Hepatocyte (in vitro differentiated cells): Measurements from ENCODE around the gene CSNK1G1. TPM values are rescaled to one million over a fixed set of nuclear protein-coding genes. Genes with fewer than 3 reads are reported as not detected.

ENCODE experiments used
- DNase-seq: peaks from one replicate; pipeline ENCODE4 v3.0.0-alpha.2; 2016; ENCODE audit warnings: low spot score
- H2AFZ ChIP-seq: fragments of 200-600 bp; sonication (generic); 2 replicates; pipeline ENCODE4 v1.6.0; 2016; ENCODE audit warnings: antibody characterized with exemption, mild to moderate bottlenecking
- H3K27ac ChIP-seq: fragments of 200-600 bp; sonication (generic); 2 replicates; pipeline ENCODE4 v1.5.1; 2016; ENCODE audit warnings: mild to moderate bottlenecking
- H3K27me3 ChIP-seq: fragments of 200-600 bp; sonication (generic); 2 replicates; pipeline ENCODE4 v1.6.1; 2016
- H3K36me3 ChIP-seq: fragments of 200-600 bp; sonication (generic); replicated peaks from 2 replicates; pipeline ENCODE4 v1.5.1; 2016; ENCODE audit warnings: low read depth; ENCODE audit not compliant: insufficient read depth
- H3K4me1 ChIP-seq: fragments of 200-600 bp; sonication (generic); 2 replicates; pipeline ENCODE4 v1.5.1; 2016; ENCODE audit warnings: mild to moderate bottlenecking, moderate library complexity; ENCODE audit not compliant: insufficient read depth
- H3K4me2 ChIP-seq: fragments of 200-600 bp; sonication (generic); 2 replicates; pipeline ENCODE4 v1.6.0; 2016
- H3K4me3 ChIP-seq: fragments of 200-600 bp; sonication (generic); 2 replicates; pipeline ENCODE4 v1.5.1; 2016; ENCODE audit warnings: mild to moderate bottlenecking
- H3K79me2 ChIP-seq: fragments of 200-600 bp; sonication (generic); 2 replicates; pipeline ENCODE4 v1.6.0; 2017; ENCODE audit warnings: mild to moderate bottlenecking
- H3K9me2 ChIP-seq: fragments of 200-600 bp; sonication (generic); replicated peaks from 2 replicates; pipeline ENCODE4 v1.6.0; 2017; ENCODE audit warnings: mild to moderate bottlenecking; ENCODE audit not compliant: insufficient read depth
- H3K9me3 ChIP-seq: fragments of 200-600 bp; sonication (generic); 2 replicates; pipeline ENCODE4 v1.5.1; 2016; ENCODE audit warnings: low read depth, mild to moderate bottlenecking
- H4K20me1 ChIP-seq: fragments of 200-600 bp; sonication (generic); 2 replicates; pipeline ENCODE4 v1.6.0; 2016; ENCODE audit warnings: mild to moderate bottlenecking; ENCODE audit not compliant: insufficient read depth, poor library complexity, severe bottlenecking
- CTCF ChIP-seq: fragments of 200-600 bp; sonication (generic); IDR thresholded peaks from 2 replicates; pipeline ENCODE4 v1.5.1; 2016; ENCODE audit warnings: antibody characterized with exemption, mild to moderate bottlenecking; ENCODE audit not compliant: poor library complexity
- EZH2 ChIP-seq: fragments of 200-600 bp; sonication (generic); IDR thresholded peaks from 2 replicates; pipeline ENCODE4 v1.6.1; 2016; ENCODE audit warnings: antibody characterized with exemption, mild to moderate bottlenecking, borderline replicate concordance
- EZH2phosphoT487 ChIP-seq: fragments of 200-600 bp; sonication (generic); IDR thresholded peaks from one replicate; pipeline ENCODE4 v1.6.1; 2018; ENCODE audit warnings: antibody characterized with exemption, mild to moderate bottlenecking, low read depth, moderate library complexity; ENCODE audit not compliant: unreplicated experiment, severe bottlenecking
- WGBS: methylation state at CpG from one replicate; pipeline ENCODE4 v1.1.6; 2016; ENCODE audit warnings: low lambda C conversion rate; ENCODE audit errors: missing lambda C conversion rate; 5-methylcytosine and 5-hydroxymethylcytosine counted together
- polyA plus RNA-seq: library from polyadenylated mRNA; unstranded; fragments of >200 nt; fragmentation: Nextera tagmentation; extraction: Ambion mirVana; gene quantifications from 2 replicates; pipeline ENCODE4 v1.2.1, GENCODE V29; 2016
- total RNA-seq: library from RNA; depleted of rRNA; stranded (reverse); fragments of >200 nt; gene quantifications from 2 replicates; pipeline ENCODE4 v1.2.3, GENCODE V29; 2014

CSNK1G1 gene
- total and polyA plus RNA-seq, 2 experiments from 2014 or later = 7.7 to 18.1 TPM

GRCh38 chr15:64187396-64188191, 168.4 kb downstream of the CSNK1G1 start:
- H3K4me1 ChIP-seq = no peaks in the 10 kb centered on the region
- no peaks in the 10 kb centered on the region for H3K27me3 ChIP-seq
- H3K79me2 ChIP-seq = no peaks in the 10 kb centered on the region
- no peaks in the 10 kb centered on the region for H3K9me2 ChIP-seq
- H2AFZ ChIP-seq = no peak overlapping the region
- 91% methylated on average over 2 of the region's 2 CpGs for WGBS
- no peaks in the 10 kb centered on the region for H3K36me3 ChIP-seq
- H3K9me3 ChIP-seq = no peaks in the 10 kb centered on the region
- peak overlapping the region; percentile 25 for H3K27ac ChIP-seq
- TF ChIP-seq CTCF = no peak
- no peak overlapping the region for H3K4me3 ChIP-seq
- H4K20me1 ChIP-seq = no peaks in the 10 kb centered on the region
- DNase-seq = no peak
- H3K4me2 ChIP-seq = no peak overlapping the region

- Histone ChIP-seq H3K4me3 (no peak overlapping the region), H3K4me2 (no peak overlapping the region), H3K4me1 (no peaks in the 10 kb centered on the region), H3K9me2 (no peaks in the 10 kb centered on the region), H3K79me2 (no peaks in the 10 kb centered on the region), H4K20me1 (no peaks in the 10 kb centered on the region), H2AFZ (no peak overlapping the region), H3K9me3 (no peaks in the 10 kb centered on the region), H3K27ac (no peak overlapping the region), H3K27me3 (no peaks in the 10 kb centered on the region), H3K36me3 (no peaks in the 10 kb centered on the region)
- 90% methylated on average over 9 of the region's 9 CpGs for WGBS
- TF ChIP-seq EZH2 (no peak), EZH2phosphoT487 (no peak), CTCF (no peak)
- no peak for DNase-seq
Measured at GRCh38 chr15:64185146-64185911, 170.6 kb downstream of the CSNK1G1 start.

- Histone ChIP-seq H3K4me2 (no peak overlapping the region), H3K79me2 (no peaks in the 10 kb centered on the region), H4K20me1 (no peaks in the 10 kb centered on the region), H3K9me3 (no peaks in the 10 kb centered on the region), H2AFZ (no peak overlapping the region), H3K27ac (peak overlapping the region; percentile 12), H3K4me3 (no peak overlapping the region), H3K9me2 (no peaks in the 10 kb centered on the region), H3K27me3 (no peaks in the 10 kb centered on the region), H3K4me1 (no peaks in the 10 kb centered on the region), H3K36me3 (no peaks in the 10 kb centered on the region)
- no peak for TF ChIP-seq EZH2phosphoT487
- no peak for DNase-seq
- 81% methylated on average over 4 of the region's 4 CpGs for WGBS
Measured at GRCh38 chr15:64182859-64183370, 173.1 kb downstream of the CSNK1G1 start.

GRCh38 chr15:64180235-64180824, 175.6 kb downstream of the CSNK1G1 start:
- whole genome bisulfite sequencing = 55% methylated on average over 8 of the region's 8 CpGs
- DNase-seq = no peak

More at GRCh38 chr15:64180235-64180824, 175.6 kb downstream of the CSNK1G1 start:
- Histone ChIP-seq H3K4me3 (no peak overlapping the region), H3K9me2 (no peaks in the 10 kb centered on the region), H3K4me1 (no peaks in the 10 kb centered on the region), H3K36me3 (no peaks in the 10 kb centered on the region), H2AFZ (no peak overlapping the region), H4K20me1 (no peaks in the 10 kb centered on the region), H3K9me3 (no peaks in the 10 kb centered on the region), H3K4me2 (no peak overlapping the region), H3K27ac (no peak overlapping the region), H3K79me2 (no peaks in the 10 kb centered on the region), H3K27me3 (no peaks in the 10 kb centered on the region)
- TF ChIP-seq EZH2phosphoT487 (no peak), CTCF (no peak), EZH2 (no peak)
